Activated CD8-positive, alpha-beta memory T cell treated with anti-CD3 and anti-CD28 coated beads, Interleukin-2, amount 50 U/mL, for 48 hours (primary cell): ENCODE data around the gene CSMD2.

Experiments used
- DNase-seq: peaks from one replicate; pipeline ENCODE4 v3.0.0-alpha.2; 2020

Gene CSMD2

DNA sequence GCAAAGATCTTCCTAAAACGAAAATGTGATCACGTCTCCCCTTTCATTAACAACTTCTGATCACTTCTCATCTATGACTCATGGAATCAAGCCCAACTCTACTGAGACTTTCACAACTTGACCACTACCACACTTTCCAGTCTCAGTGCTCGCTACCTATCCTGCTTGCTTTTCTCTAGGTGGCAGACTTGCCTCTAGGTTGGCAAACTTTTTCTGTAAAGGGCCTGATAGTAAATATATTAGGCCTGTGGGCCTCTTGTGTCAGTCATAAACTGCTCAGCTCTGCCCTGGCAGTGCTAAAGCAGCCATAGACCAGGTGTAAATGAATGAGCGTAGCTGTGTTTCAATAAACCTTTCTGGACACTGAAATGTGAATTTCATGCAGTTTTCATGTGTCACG lies 322.7 kb downstream of the CSMD2 start:
- DNase-seq = no peak

- DNase-seq = no peak
These were observed 323.5 kb downstream of the CSMD2 start for GRCh38 chr1:33841494-33841893.

DNA sequence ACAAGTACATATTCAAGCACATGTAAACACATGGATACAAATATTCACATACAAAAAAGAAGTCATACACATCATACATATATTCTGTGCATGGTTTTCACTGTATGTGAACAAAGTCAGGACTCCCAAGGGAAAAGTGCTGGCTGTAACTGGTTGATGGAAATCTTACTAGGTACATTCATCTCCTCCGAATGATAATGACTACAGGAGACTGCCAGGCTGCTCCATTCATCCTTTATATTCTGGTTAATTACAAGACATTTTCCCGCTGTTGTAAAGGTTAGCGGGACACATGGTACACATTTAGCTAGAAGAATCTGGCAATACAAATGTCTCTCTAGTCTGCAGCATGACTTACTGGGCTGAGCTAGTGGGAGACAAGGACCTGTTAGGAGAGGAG lies 327.4 kb downstream of the CSMD2 start:
- DNase-seq = no peak

- no peak for DNase-seq
These were observed 328.1 kb downstream of the CSMD2 start for GRCh38 chr1:33836911-33837310.

GRCh38 chr1:33828654-33829053 lies 336.4 kb downstream of the CSMD2 start:
- no peak for DNase-seq

GRCh38 chr1:33828059-33828458 lies 337.0 kb downstream of the CSMD2 start:
- no peak for DNase-seq

- DNase-seq = no peak
These were observed 338.3 kb downstream of the CSMD2 start for GRCh38 chr1:33826711-33827110.

GRCh38 chr1:33826311-33826710 lies 338.7 kb downstream of the CSMD2 start:
- no peak for DNase-seq

DNA sequence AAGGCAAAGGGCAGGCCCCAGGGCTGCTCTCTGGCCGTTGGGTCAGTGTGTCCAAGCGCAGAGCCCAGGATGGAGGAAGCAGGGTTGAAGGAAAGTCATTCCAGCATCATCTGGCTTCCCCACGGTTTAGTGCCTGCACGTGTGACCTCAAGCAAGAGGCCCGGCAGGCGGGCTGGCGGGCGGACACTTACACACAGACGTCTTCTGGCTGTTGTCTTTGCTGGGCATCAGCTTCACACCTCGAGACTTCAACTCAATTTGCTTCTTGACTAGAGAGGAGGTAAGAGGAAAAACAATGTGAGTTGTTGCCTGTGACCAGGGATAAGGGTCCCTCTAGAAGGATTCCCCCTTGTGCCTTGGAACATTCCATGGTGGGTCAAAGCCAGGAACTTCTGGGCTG lies 339.5 kb downstream of the CSMD2 start:
- DNase-seq = no peak

DNA sequence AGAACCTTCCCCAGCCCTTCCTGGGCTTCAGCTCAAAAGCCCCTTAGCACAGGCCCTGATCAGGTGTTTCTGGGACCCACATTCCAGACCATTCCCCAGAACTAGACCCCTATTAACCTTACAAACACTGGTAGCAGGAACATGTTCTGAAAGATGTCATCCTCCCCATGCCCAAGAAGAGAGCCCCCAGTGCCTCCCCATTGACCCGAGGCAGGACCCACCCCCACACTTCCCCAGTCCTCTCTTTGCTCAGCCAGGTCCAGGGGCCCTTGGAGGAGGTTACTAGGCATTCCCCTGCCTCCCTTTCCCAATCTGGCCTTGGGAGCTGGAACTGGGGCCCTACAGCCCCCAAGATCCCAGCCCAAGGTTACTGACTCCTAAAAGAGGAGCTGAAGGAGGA lies 340.1 kb downstream of the CSMD2 start:
- no peak for DNase-seq

DNA sequence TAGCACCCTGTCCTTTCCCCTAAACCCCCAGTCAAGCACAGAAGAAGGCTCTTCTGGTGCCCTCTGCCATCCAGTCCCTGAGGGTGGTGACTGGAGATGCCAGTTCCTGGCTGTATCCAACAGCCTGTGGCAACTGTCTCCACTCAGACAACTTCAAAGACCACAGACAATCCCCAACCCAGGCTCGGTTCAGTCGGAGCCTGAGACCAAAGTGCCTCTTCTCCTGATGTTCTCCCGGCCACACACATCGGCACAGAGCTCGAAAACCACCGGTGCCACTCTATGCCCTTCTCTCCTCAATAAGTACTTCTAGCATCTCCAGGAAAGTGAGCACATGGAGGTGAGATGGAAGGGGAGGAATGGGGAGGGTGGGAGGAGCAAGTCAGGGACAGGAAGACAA lies 340.7 kb downstream of the CSMD2 start:
- no peak for DNase-seq

GRCh38 chr1:33823830-33824229 lies 341.2 kb downstream of the CSMD2 start:
- DNase-seq = no peak

DNA sequence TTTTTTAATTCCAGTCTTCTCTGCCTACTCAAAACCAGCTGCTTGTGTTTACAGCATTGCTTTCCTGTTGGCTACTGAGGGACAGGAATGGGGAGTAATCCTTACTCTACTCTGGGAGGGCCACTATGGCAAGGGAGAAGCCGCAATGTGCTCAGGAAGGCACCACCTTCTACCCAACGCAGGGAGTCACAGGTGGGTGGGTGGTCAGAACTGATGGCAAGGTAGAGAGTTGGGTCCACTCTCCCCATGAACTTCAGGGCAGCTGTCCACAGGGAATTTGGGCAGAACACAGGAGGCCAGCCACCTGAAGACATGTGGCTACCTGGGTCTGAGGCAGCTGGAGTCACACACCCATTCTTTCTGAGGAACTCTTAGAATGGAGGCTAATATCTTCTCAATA lies 341.6 kb downstream of the CSMD2 start:
- DNase-seq = no peak

GRCh38 chr1:33822396-33822795 lies 342.6 kb downstream of the CSMD2 start:
- no peak for DNase-seq

- no peak for DNase-seq
These were observed 343.7 kb downstream of the CSMD2 start for GRCh38 chr1:33821291-33821690.

DNA sequence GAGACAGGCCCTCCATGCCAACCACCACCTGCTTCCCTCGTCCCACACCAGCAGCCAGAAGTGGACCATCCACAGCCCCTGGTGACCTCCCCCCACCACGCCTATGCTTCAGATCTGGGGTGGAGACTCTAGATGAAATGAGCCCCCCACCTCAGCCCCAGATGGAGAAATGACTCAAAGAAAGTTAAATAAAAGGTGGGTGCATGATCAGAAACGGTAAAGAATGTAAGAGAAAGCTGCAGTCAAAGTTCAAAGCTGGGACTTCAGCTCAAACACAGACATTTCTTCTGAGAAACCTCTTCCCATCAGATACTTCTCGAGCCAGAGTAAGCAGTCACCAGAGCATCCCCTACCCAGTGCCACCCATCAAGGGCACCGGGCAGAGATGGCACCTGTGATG lies 344.2 kb downstream of the CSMD2 start:
- no peak for DNase-seq

DNA sequence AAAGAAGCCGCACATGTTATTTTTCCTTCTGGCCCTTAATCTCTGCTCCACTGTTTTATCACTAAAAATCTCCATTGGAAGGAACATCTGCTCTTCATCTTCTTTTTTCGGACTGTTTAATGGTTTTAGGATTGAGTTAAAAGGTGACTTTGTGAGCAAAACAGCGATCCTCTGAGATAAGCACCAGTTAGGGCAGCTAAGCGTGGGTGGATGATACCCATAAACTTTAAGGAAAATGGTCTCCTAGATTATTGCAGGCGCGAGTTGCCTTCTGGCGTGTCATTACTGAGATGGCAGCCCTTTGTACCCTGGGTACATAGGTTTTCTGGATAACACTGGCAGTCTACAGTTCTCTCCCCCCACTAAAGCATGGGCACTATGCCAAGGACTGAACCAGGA lies 345.1 kb downstream of the CSMD2 start:
- DNase-seq = no peak

DNA sequence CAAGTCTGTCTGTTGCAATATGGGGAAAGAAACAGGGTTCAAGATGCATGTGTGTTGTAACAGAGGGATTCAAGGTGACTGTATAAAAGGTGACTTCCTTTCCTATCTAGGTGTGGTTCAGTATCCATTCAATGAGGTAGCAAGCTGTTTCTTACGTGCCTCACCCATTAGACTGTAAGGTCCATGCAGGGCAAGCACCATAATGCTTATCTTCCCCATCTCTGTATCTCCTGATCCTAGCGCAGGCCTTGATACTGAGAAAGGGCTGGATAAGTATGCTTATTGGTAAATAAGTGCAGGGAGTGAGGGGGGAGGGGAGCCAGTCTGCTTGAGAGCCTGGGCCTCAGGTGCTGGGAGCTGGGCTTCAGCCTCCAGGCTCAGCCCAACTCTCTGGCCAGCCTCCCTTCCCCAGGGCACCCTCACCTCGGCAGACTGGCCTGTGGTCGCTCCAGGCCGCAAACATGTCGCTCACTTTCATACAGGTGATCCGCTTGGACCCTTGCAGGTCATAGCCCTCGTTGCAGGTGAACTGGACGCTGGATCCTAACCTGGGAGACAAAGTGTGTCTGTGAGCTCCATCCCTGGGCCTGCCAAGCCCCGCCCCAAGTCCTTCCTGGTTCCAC lies 345.6 kb downstream of the CSMD2 start:
- no peak for DNase-seq

- DNase-seq = no peak
These were observed 347.0 kb downstream of the CSMD2 start for GRCh38 chr1:33818071-33818470.

GRCh38 chr1:33815061-33815460 lies 350.0 kb downstream of the CSMD2 start:
- DNase-seq = no peak

GRCh38 chr1:33814166-33814565 lies 350.9 kb downstream of the CSMD2 start:
- DNase-seq = no peak

GRCh38 chr1:33810571-33810970 lies 354.5 kb downstream of the CSMD2 start:
- no peak for DNase-seq

DNA sequence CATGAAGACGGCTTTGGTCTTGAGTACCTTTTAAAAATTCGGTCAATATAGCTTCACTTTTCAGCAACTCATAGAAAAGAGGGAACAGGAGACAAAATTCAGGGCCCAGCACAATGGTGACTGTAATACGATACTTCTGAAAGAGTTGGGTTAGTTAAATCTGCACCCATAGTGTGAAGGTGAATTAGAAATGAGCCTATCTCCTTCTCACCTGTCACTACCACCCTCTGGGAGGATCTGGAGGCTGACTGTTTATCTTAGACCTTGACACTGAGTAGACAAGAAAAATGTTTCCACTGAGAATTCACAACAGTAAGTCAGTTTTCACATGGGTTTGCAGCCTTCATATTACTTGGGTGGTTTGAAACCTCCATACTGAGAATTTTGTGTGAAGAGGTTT lies 359.0 kb downstream of the CSMD2 start:
- DNase-seq = no peak

- DNase-seq = no peak
These were observed 362.8 kb downstream of the CSMD2 start for GRCh38 chr1:33802268-33802667.

GRCh38 chr1:33797849-33798248 lies 367.2 kb downstream of the CSMD2 start:
- DNase-seq = no peak

DNA sequence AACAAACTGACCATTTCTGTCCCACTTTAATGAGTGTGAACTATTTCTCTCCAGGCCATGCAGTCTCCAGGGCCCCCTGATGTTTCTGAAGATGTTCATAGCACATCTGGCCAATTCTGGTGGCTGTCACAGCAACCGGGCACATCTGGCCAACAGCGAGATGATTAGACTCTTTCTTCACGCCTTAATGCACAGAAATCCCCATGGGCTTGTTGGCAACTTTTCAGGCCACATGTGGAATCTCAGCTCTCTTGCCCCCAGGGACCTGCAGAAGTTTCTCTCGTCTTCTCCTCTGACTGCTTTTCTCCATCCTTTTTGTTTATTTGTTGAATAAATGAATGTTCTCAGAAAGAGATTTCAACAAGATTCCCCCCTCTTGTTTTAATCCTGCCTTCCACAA lies 372.4 kb downstream of the CSMD2 start:
- no peak for DNase-seq
